Measurements from ENCODE around the gene DHRS4. TPM values are rescaled to one million over a fixed set of nuclear protein-coding genes. Genes with fewer than 3 reads are reported as not detected.
"Not testable (repeated sequence)": the region's sequence is repeated elsewhere in the genome, so short reads cannot be mapped to it uniquely, and the experiment has no call there.

Gene DHRS4
- total RNA-seq, 8 experiments from 2014 or later = 3.3 to 91.0 (median 12.7) TPM

DNA sequence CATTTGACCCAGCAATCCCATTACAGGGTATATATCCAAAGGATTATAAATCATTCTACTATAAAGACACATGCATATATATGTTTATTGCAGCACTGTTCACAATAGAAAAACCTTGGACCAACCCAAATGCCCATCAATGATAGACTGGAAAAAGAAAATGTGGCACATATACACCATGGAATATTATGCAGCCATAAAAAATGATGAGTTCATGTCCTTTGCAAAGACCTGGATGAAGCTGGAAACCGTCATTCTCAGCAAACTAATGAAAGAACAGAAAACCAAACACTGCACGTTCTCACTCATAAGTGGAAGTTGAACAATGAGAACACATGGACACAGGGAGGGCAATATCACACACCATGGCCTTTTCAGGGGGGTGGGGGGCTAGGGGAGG lies 4.5 kb upstream of the DHRS4 start:
- H3K27ac ChIP-seq; H3K4me3 ChIP-seq; ATAC-seq (replicated peaks in 6 of 8): not testable (repeated sequence)
- in situ Hi-C loops (cut with MboI; ENCODE audit: low pct_unique_long_range_greater_than_20kb in 2 of 9, low sequenced_read_pairs in 9 of 9, unreplicated experiment in 9 of 9) = loop anchor here in 5 of 9 experiments (25.0 kb wide), 1 partner anchor 312 kb away; the partner anchor contains the start of gene DHRS2 (in 5 of the 5)
- peaks cover 0 to 13% of the 10 kb centered on the region in 2 donors for H3K4me1 ChIP-seq (replicated peaks in 1 of 2)
- WGBS, 10 experiments = 8 to 100% (median 92%) methylated on average over 1 to 2 of the region's 2 CpGs; no CpG with 5 or more reads in 3 of the 10 experiments

DNA sequence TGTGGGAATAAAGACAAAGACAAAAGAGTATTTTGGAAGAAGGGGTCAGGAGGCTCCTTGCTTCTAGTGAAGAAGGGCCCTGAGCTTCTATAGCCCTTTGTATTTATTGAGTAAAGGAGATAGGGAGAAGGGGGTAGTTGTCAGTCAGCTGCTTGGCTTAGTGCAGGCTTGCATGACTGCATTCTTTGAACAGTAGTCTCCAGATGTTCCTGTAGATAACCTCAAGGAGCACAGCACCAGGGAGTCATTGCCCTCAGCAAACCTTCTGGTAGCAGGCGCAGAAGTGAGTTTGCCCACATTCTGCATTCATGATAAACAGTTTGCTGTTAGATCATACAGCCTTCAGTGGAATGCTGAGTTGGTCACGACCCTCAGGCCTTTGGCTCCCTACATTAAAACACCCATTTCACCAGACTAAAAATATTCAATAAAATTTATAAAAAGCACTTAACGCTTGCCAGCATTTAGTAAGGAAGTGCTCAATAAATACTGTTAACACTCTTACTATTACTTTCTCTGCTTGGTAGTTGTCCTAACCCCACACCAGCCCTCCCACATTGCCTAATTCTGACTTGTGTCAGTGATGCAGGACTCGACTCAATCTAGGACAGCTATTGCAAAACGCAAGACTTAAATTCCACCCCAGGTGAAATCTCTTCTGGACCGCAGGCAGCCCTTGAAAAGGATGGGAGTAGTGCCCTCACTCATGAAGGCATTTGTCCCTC lies 3.0 kb upstream of the DHRS4 start:
- 52 to 100% (median 93%) methylated on average over 2 to 6 of the region's 6 CpGs; no CpG with 5 or more reads in 2 of the 10 experiments for WGBS, 10 experiments
- in situ Hi-C loops (cut with MboI; ENCODE audit: low pct_unique_long_range_greater_than_20kb in 2 of 9, low sequenced_read_pairs in 9 of 9, unreplicated experiment in 9 of 9) = no loop called here
- ATAC-seq (replicated peaks in 6 of 8) = no peak
- Histone ChIP-seq H3K4me3 (no peak overlapping the region), H3K4me1 (replicated peaks in 1 of 2) (peaks cover 0 to 13% of the 10 kb centered on the region in 2 donors), H3K27ac (no peak overlapping the region)

DNA sequence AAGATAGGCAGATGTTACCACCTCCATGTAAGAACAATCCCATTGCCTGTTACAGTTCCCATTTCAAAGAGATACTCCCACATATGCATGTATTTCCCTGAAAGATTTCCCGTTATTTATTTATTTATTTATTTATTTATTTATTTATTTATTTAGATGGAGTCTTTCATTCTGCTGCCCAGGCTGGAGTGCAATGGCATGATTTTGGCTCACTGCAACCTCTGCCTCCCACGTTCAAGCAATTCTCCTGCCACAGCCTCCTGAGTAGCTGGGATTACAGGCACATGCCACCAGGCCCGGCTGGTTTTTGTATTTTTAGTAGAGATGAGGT lies 2.5 kb upstream of the DHRS4 start:
- ATAC-seq (replicated peaks in 6 of 8); H3K4me3 ChIP-seq; H3K27ac ChIP-seq; in situ Hi-C loops (cut with MboI; ENCODE audit: low pct_unique_long_range_greater_than_20kb in 2 of 9, low sequenced_read_pairs in 9 of 9, unreplicated experiment in 9 of 9): not testable (repeated sequence)
- WGBS, 10 experiments = 60 to 100% (median 90%) methylated on average over 1 to 3 of the region's 3 CpGs; no CpG with 5 or more reads in 1 of the 10 experiments
- peaks cover 0 to 13% of the 10 kb centered on the region in 2 donors for H3K4me1 ChIP-seq (replicated peaks in 1 of 2)

DNA sequence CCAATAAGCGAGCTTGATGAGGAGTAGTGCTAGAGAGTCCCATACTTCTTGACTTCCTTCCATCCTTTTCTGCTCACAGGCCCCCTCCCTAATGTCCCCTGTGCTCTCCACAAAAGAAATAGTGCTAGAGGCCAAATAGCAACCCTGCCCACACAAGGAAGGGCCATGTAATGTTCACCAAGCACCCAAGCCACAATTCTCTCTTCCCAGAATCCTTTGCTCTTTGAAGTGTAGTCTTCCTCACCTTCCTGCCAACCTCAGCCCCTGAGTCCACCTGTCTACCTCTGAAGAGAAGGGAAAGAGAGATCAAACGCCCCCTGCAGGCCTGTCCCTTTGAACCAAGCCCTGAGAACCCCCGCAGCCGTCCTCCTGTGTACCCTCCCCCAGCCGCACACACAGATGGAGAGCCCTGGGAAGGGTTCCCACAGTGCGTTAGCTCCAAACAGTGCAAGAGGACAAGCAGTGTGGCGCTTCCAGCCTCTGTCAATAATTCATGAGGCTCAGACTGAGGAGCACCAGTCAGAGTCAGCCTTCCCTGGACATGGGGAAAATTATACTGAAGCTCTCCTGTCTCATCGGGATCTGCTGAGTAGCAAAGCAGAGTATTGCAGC lies 1.9 kb upstream of the DHRS4 start:
- in situ Hi-C loops (cut with MboI; ENCODE audit: low pct_unique_long_range_greater_than_20kb in 2 of 9, low sequenced_read_pairs in 9 of 9, unreplicated experiment in 9 of 9) = no loop called here
- Histone ChIP-seq H3K4me3 (no peak overlapping the region), H3K27ac (no peak overlapping the region), H3K4me1 (replicated peaks in 1 of 2) (peaks cover 0 to 13% of the 10 kb centered on the region in 2 donors)
- peak in 5 of 8 experiments; percentile 24 to 74 (median 59) for ATAC-seq (replicated peaks in 6 of 8)
- 0 to 100% (median 93%) methylated on average over 1 to 4 of the region's 8 CpGs; no CpG with 5 or more reads in 5 of the 10 experiments for WGBS, 10 experiments

DNA sequence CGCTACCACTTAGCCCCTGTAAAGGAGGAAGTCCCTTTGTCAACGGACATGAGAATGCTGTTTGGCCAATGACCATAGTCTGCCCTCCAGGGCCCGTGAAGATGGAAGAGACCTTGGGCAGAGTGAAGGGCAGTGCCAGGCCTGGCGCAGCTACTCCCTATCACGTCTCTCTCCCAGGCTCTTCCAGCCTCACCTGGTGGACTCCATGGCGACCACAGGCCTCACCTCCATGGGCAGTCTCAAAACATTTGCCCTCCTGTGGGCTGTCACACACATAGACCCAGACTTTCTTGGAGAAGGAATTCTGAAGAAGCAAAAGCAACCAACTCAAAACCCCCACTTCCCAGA lies 480 bp upstream of the DHRS4 start:
- in situ Hi-C loops (cut with MboI; ENCODE audit: low pct_unique_long_range_greater_than_20kb in 2 of 9, low sequenced_read_pairs in 9 of 9, unreplicated experiment in 9 of 9) = not testable (repeated sequence)
- Histone ChIP-seq H3K27ac (peak overlapping the region in 1 of 2 donors; percentile 68), H3K4me1 (replicated peaks in 1 of 2) (peaks cover 0 to 13% of the 10 kb centered on the region in 2 donors), H3K4me3 (peak overlapping the region; percentile 47 to 85 (median 74))
- ATAC-seq (replicated peaks in 6 of 8) = peak in 3 of 8 experiments; percentile 1 to 3 (median 1)
- 34 to 60% (median 50%) methylated on average over 1 to 2 of the region's 6 CpGs; no CpG with 5 or more reads in 7 of the 10 experiments for WGBS, 10 experiments

DNA sequence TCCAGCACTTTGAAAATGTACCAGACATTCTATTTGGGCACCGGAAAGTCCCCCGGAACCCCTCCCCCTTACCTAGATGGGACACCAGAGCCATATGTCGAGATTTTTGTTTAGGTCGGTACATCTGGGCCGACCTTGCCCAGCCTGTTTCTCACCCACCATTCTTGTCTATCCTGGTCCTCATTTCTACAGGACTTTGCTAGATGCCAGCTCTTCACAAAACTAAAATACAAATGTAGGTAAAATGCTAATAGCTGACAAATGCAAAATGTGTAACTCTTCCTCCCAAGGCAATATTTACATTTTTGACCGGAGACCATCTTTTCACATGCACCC lies 677 bp downstream of the DHRS4 start:
- WGBS, 10 experiments = 0 to 33% (median 0%) methylated on average over 1 to 6 of the region's 6 CpGs; no CpG with 5 or more reads in 3 of the 10 experiments
- Histone ChIP-seq H3K4me1 (replicated peaks in 1 of 2) (peaks cover 0 to 13% of the 10 kb centered on the region in 2 donors), H3K4me3 (peak overlapping the region in 4 of 5 donors; percentile 68 to 85 (median 74))
- ATAC-seq (replicated peaks in 6 of 8) = peak in 2 of 8 experiments; percentile 1
- H3K27ac ChIP-seq; in situ Hi-C loops (cut with MboI; ENCODE audit: low pct_unique_long_range_greater_than_20kb in 2 of 9, low sequenced_read_pairs in 9 of 9, unreplicated experiment in 9 of 9): not testable (repeated sequence)

DNA sequence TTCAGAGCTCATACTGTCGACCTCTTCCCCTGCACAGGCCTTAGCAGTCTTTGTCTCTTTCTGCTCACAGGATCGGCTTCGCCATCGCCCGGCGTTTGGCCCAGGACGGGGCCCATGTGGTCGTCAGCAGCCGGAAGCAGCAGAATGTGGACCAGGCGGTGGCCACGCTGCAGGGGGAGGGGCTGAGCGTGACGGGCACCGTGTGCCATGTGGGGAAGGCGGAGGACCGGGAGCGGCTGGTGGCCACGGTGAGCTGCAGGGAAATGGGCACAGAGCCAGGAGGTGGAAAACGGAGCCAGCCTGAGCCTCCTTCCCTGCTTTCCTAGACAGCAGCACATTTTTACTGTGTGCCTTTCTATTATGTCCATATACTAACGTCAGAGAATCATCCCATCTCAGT lies 1.4 kb downstream of the DHRS4 start:
- ATAC-seq (replicated peaks in 6 of 8) = peak in 1 of 8 experiments; percentile 30
- H3K27ac ChIP-seq; H3K4me3 ChIP-seq; in situ Hi-C loops (cut with MboI; ENCODE audit: low pct_unique_long_range_greater_than_20kb in 2 of 9, low sequenced_read_pairs in 9 of 9, unreplicated experiment in 9 of 9): not testable (repeated sequence)
- peaks cover 0 to 13% of the 10 kb centered on the region in 2 donors for H3K4me1 ChIP-seq (replicated peaks in 1 of 2)
- 87 to 100% methylated on average over 2 to 9 of the region's 20 CpGs; no CpG with 5 or more reads in 8 of the 10 experiments for WGBS, 10 experiments

DNA sequence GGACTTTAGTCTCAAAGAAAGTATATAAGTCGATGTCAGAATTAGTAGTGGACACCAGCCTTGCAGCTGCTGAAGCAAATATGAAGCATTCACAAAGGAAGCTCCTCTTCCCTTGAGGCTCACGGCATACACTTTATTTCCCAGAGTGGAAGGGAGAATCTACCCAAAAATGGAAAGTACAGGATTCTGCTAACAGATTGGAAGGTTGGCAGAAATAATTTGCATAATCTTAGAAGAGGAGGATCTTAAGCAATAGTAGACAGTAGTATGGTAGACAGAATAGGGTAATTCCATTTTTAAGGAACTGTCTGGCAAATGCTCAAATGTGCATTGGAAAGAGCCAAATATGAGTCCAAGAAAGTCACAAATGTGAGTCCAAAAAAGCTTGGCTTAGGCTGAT lies 2.2 kb downstream of the DHRS4 start:
- peaks cover 0 to 13% of the 10 kb centered on the region in 2 donors for H3K4me1 ChIP-seq (replicated peaks in 1 of 2)
- H3K4me3 ChIP-seq; H3K27ac ChIP-seq; in situ Hi-C loops (cut with MboI; ENCODE audit: low pct_unique_long_range_greater_than_20kb in 2 of 9, low sequenced_read_pairs in 9 of 9, unreplicated experiment in 9 of 9); ATAC-seq (replicated peaks in 6 of 8): not testable (repeated sequence)
- 80 to 100% (median 100%) methylated on average over 1 to 2 of the region's 2 CpGs; no CpG with 5 or more reads in 4 of the 10 experiments for WGBS, 10 experiments

DNA sequence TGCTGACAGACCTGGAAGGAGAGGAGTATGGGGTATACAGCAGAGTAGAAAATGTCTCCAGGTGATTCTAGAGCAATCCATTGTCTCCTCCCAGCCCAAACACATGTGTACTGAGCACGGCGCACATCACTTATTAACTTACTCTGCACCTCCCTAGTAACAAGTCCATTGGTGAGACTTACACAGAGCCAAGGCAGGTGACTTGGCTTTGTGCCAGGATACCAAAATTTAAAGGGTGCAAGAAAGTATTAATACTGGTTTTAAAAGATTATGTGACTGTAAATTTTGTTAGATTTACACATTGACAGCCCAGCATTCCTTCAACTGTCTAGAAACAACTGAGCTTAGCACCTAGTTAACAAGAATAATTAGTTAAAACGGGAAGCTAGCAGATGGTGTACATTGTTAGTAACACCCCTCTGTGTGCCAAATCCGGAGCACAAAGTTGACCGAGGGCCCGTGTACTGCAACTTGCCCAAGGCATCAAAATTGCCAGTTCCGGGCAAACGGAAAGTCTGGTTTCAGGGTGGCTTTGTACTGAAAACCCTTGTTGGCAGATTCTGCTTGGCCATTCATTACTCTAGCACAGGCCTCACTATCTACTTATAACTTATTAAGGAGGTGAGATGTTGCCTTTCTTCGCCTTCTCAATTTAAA lies 4.5 kb downstream of the DHRS4 start:
- H3K27ac ChIP-seq; in situ Hi-C loops (cut with MboI; ENCODE audit: low pct_unique_long_range_greater_than_20kb in 2 of 9, low sequenced_read_pairs in 9 of 9, unreplicated experiment in 9 of 9); H3K4me1 ChIP-seq (replicated peaks in 1 of 2); ATAC-seq (replicated peaks in 6 of 8); H3K4me3 ChIP-seq: not testable (repeated sequence)
- 69 to 100% (median 85%) methylated on average over 1 to 7 of the region's 9 CpGs; no CpG with 5 or more reads in 4 of the 10 experiments for WGBS, 10 experiments

DNA sequence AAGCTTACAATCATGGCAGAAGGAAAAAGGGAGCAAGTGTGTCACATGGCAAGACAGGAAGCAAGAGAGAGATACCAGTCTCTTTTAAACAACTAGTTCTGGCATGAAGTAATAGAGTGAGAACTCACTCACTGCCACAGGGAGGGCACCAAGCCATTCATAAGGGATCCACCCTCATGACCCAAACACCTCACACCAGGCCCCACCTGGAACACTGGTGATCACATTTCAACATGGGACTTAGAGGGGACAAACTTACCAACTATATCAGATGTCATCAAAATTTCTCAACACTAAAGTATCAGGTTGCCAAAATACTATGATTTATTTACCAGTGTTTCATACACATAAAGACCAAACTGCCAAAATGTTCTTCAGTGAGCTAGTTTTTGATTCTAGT lies 7.3 kb downstream of the DHRS4 start:
- H3K4me1 ChIP-seq (replicated peaks in 1 of 2); ATAC-seq (replicated peaks in 6 of 8); in situ Hi-C loops (cut with MboI; ENCODE audit: low pct_unique_long_range_greater_than_20kb in 2 of 9, low sequenced_read_pairs in 9 of 9, unreplicated experiment in 9 of 9); H3K4me3 ChIP-seq; H3K27ac ChIP-seq: not testable (repeated sequence)

DNA sequence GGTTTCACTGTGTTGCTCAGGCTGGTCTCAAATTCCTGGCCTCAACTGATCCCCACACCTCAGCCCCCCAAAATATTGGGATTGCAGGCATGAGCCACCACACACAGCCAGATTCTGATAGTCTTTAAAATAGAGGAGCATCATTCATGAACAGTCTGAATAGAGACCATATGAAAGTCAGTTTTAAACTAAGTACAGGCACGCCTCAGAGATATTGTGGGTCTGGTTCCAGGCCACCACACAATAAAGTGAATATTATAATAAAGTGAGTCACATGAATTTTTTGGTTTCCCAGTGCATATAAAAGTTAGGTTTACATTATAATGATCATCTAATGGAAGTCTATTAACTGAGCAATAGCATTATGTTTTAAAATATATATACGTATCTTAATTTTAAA lies 8.1 kb downstream of the DHRS4 start:
- ATAC-seq (replicated peaks in 6 of 8) = peak in 3 of 8 experiments; percentile 27 to 83 (median 79)
- in situ Hi-C loops (cut with MboI; ENCODE audit: low pct_unique_long_range_greater_than_20kb in 2 of 9, low sequenced_read_pairs in 9 of 9, unreplicated experiment in 9 of 9) = not testable (repeated sequence)
- WGBS, 10 experiments = no CpG with 5 or more reads among the region's 2 CpGs

DNA sequence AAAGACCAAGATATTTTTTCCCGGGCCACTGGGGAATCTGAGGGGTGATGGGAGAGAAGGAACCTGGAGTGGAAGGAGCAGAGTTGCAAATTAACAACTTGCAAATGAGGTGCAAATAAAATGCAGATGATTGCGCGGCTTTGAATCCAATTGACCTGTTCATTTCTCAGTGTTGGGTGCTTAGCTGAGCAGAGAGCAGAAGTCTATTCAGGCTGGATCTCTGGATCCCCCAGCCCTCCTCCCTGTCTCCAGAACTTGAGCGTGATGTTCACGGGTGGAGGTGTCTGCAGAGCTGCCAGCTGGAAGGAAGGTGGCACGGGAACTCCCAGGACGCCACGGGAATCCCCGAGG lies 15.5 kb downstream of the DHRS4 start:
- H3K27ac ChIP-seq; H3K4me1 ChIP-seq (replicated peaks in 1 of 2); in situ Hi-C loops (cut with MboI; ENCODE audit: low pct_unique_long_range_greater_than_20kb in 2 of 9, low sequenced_read_pairs in 9 of 9, unreplicated experiment in 9 of 9); H3K4me3 ChIP-seq: not testable (repeated sequence)
- ATAC-seq (replicated peaks in 6 of 8) = peak in 6 of 8 experiments; percentile 23 to 71 (median 47)
- no CpG with 5 or more reads among the region's 9 CpGs for WGBS, 10 experiments

More for the DNA sequence above, 8.1 kb downstream of the DHRS4 start:
- H3K4me3 ChIP-seq; H3K27ac ChIP-seq; H3K4me1 ChIP-seq (replicated peaks in 1 of 2): not testable (repeated sequence)

Measured in motor neuron (in vitro differentiated cells).